Stimulated activated CD8-positive, alpha-beta memory T cell treated with anti-CD3 and anti-CD28 coated beads, Interleukin-15, amount 100 ng/mL, for 4 hours (primary cell): Measurements from ENCODE around the gene S100A1.
A peak's percentile ranks its signal among the peaks of the same experiment; 100 is the strongest.

Experiments
- DNase-seq, 2 donors: peaks; one replicate each; pipeline ENCODE4 v3.0.0-alpha.2; 2020; ENCODE audit warnings: low read depth in 2 of 2

Gene S100A1

GRCh38 chr1:153610811-153611301, 17.4 kb upstream of the S100A1 start:
- no peak for DNase-seq

GRCh38 chr1:153611356-153611755, 16.9 kb upstream of the S100A1 start:
- DNase-seq, result no peak

GRCh38 chr1:153612111-153612754, 16.0 kb upstream of the S100A1 start:
- no peak for DNase-seq

- DNase-seq, result no peak
These were observed 15.4 kb upstream of the S100A1 start, which contains the start of gene S100A16 for GRCh38 chr1:153612755-153613331. S100A16 (minus strand) TSS chr1:153613137; CDS start chr1:153608151, 4,986 bp downstream.

GRCh38 chr1:153613406-153613805, 14.8 kb upstream of the S100A1 start:
- no peak for DNase-seq

GRCh38 chr1:153614189-153614900, 13.9 kb upstream of the S100A1 start:
- DNase-seq, result no peak

- no peak for DNase-seq
These were observed 13.3 kb upstream of the S100A1 start for GRCh38 chr1:153614906-153615305.

GRCh38 chr1:153615406-153615805, 12.8 kb upstream of the S100A1 start:
- DNase-seq, result no peak

GRCh38 chr1:153616144-153616916, 11.9 kb upstream of the S100A1 start, which contains the start of gene S100A14:
S100A14 (minus strand) TSS chr1:153616325; CDS start chr1:153615858, 467 bp downstream.
- DNase-seq, result no peak

- no peak for DNase-seq
These were observed 11.3 kb upstream of the S100A1 start for GRCh38 chr1:153616917-153617311.

- peak in 1 of 2 donors; percentile 44 for DNase-seq
These were observed 10.6 kb upstream of the S100A1 start for GRCh38 chr1:153617663-153618062.

GRCh38 chr1:153619171-153619570, 9.1 kb upstream of the S100A1 start:
- no peak for DNase-seq

- no peak for DNase-seq
These were observed 5.1 kb upstream of the S100A1 start for GRCh38 chr1:153623101-153623500.

GRCh38 chr1:153624965-153625611, 3.1 kb upstream of the S100A1 start:
- DNase-seq, result no peak

GRCh38 chr1:153626477-153626903, 1.7 kb upstream of the S100A1 start:
- DNase-seq, result no peak

- DNase-seq, result no peak
These were observed 1.1 kb upstream of the S100A1 start, which contains the start of gene S100A13 for GRCh38 chr1:153626904-153627714. S100A13 (minus strand) TSS chr1:153627505; CDS start chr1:153626472, 1,033 bp downstream.

GRCh38 chr1:153628638-153629342, 556 bp downstream of the S100A1 start:
- DNase-seq, result no peak

GRCh38 chr1:153629343-153629665, 1.1 kb downstream of the S100A1 start:
- no peak for DNase-seq

- DNase-seq, result no peak
These were observed 1.7 kb downstream of the S100A1 start for GRCh38 chr1:153629971-153630370.

GRCh38 chr1:153630384-153630783, 2.1 kb downstream of the S100A1 start:
- DNase-seq, result no peak
